ENCODE measurements around the gene S100B.

S100B gene

GRCh38 chr21:46557919-46558392, 46.9 kb downstream of the S100B start:
- DNase-seq, result no peak

- DNase-seq, result no peak
These were observed 47.4 kb downstream of the S100B start for GRCh38 chr21:46557469-46557868.

- no peak for DNase-seq
These were observed 48.1 kb downstream of the S100B start for GRCh38 chr21:46556802-46557201.

- DNase-seq, result no peak
These were observed 49.2 kb downstream of the S100B start for GRCh38 chr21:46555678-46556077.

GRCh38 chr21:46555225-46555617, 49.7 kb downstream of the S100B start:
- no peak for DNase-seq

GRCh38 chr21:46554431-46555224, 50.3 kb downstream of the S100B start:
- DNase-seq, result no peak

- no peak for DNase-seq
These were observed 50.9 kb downstream of the S100B start for GRCh38 chr21:46553993-46554392.

- no peak for DNase-seq
These were observed 52.0 kb downstream of the S100B start for GRCh38 chr21:46552865-46553379.

GRCh38 chr21:46552274-46552673, 52.6 kb downstream of the S100B start:
- DNase-seq, result peak; percentile 26 to 41

- peak; percentile 58 to 69 for DNase-seq
These were observed 53.1 kb downstream of the S100B start for GRCh38 chr21:46551636-46552241.

GRCh38 chr21:46550116-46550941, 54.6 kb downstream of the S100B start:
- peak; percentile 82 to 86 for DNase-seq

GRCh38 chr21:46549650-46550049, 55.2 kb downstream of the S100B start:
- DNase-seq, result no peak

Data from CD4-positive, alpha-beta T cell treated with Interleukin-4 for 1 hour (primary cell).